GM18858 (cell line): Measurements from ENCODE around the gene GPR17.

Experiments used
- ATAC-seq: cut with Tn5 transposase; IDR thresholded peaks from one replicate; pipeline ENCODE4 v1.9.1; 2021; ENCODE audit not compliant: unreplicated experiment

Gene GPR17

DNA sequence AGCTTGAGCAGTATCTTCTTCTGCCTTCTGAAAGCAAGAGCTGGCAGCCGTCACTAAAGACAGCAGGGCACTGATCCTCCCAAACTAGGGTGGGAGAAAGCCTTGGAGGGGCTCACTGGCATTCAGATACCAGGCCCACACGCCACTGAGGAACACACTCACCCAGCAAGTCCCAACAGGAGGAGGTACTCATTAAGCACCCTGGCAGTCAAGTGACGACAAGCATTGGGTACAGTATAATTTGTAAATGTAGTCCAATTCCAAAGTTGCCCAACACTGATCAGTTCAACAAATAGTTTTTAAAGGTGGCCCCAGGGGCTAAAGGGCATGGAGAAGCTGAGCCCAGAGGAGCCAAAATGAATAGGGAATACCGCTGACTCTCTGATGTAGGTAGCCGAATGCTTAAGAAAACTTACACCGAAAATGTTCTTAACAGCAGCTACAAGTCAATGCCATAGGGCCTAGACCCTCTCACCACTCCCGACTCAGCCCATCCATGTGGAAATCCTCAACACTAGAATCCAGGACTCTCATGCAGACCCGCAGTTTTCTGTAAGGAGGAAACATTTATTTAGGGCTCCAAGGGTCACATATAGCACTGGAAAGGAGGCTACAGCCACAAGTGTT lies 19.4 kb downstream of the GPR17 start:
- no peak for ATAC-seq

DNA sequence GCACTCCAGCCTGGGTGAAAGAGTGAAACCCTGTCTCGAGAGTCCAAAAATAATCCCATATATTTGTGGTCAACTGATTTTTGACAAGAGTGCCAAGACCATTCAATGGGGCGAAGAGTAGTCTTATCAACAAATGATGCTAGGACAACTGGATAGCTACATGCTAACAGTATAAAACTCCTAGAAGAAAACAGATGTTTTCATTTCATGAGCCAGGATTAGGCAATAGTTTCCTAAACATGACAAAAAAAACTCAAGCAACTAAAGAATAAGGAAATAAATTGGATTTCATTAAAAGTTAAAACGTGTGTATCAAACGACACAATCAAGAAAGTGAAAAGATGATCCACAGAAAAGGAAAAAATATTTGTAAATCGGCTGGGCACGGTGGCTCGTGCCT lies 23.1 kb downstream of the GPR17 start:
- no peak for ATAC-seq

DNA sequence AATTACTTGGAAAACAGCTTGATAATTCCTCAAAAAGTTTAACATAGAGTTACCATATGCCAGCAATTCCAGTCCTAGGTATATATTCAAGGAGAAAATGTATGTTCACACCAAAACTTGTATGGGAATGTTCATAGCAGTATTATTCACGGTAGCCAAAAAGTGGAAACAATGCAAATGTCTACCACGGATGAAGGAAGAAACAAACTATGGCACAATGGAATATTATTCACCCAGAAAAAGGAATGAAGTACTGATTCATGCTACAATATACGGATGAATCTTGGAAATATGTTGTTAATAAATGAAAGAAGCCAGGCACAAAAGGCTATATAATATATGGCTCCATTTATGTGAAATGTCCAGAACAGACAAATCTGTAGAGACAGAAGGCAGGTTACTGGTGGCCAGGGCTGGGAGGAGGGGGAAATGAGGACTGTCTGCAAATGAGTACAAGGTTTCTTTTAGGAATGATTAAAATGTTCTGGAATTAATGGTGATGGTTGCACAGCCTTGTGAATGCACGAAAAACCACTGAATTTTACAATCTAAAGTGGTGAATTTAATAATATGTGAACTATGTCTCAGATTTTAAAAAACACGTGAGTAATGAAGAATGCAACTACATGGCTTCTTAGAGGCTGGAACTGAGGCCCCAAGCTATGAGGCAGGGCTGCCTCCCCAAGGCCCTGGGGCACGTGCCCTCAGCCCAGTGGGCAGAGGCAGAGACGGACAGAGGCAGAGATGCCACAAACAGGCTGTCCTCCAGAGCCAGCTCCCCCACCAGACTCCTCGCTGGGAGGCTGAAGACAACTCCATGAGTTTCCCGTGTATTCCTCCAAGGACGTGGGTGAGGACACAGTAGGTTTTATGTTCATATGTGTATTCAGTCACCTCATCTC lies 24.4 kb downstream of the GPR17 start:
- ATAC-seq = no peak

DNA sequence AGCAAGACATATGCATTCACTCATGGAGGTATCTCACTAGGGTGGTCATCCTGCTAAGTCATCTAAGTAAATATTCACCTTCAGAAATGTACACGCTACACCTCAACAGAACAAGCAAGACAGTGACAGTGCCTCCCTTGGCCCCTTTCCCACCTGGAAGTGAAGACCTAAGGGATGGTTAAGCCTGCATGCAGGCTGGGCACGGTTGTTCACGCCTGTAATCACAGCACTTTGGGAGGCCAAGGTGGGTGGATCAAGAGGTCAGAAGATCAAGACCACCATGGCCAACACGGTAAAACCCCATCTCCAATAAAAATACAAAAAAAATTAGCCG lies 25.0 kb downstream of the GPR17 start:
- ATAC-seq = no peak

DNA sequence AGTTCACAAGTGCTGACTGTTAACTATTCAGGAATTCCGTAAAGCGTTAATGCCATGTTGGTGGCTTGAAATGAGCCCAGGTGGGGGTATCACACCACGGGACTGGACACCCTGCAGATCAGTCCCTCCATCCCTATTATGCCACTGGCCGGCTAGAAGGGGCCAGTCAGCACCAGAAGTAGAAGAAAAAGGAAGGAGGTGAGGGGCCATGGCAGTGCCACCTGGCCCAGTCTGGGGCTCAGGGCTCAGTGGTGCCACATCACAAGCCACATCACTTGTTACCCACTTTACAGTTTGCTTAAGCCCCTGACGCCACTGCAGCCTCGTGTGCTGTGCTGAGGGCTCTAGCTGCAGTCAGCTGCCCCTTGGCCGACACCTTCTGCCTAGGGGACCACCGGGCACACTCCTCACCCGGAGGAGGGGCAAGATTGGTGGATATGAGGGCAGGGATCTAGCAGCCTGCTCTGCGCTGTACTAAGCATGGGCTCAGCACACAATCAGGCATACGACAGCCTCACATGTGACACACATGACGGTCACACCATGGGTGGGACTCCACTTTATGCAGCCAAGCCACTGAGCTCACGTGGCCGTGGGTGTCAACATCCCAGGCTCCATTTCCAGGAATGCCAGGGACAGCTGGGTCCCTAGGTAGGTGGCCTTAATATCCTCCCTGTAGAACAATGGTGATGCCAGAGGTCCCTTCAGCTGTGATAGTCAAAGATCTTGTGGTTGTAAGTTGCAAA lies 25.8 kb downstream of the GPR17 start:
- ATAC-seq = no peak

DNA sequence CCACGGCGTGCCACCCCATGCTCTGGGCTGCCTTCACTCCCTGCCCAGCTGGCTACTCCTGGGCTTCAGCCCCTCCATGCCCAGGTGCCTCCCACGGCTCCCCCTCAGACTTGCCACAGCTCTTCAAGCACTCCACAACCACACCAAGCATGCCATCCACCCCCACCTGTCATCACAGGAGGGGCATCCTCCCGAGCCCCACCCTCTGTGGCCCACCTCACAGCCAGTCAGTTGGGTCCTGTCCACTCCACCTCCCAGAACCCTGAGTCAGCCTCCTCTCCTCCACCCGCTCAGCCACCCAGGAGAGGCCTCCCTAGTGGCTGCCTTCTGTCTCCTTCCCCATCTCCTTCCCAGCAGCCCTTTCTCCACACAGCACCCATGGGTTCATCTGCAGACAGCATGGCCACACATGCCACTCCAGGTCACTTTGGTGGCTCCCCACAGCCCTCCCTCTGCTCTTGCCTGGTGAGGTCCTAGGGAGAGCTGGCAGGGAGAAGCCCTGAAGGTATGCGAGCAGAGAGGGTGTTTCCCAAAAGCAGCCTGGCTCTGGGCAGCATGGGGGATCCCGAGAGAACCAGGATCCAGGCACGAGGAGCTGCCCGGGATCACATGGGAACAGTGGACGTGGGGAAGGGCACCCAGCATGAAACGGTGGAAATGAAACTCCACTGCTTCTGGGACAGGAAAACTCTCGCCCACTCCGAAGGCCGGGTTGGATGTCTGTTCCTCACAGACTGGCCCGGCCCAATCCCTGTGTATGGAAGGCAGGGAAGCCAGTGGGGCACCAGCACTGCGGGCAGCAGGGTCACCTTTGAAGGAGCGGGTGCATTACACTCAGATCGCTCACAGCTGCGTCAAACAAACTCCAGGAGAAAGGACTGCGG lies 26.6 kb downstream of the GPR17 start:
- no peak for ATAC-seq

DNA sequence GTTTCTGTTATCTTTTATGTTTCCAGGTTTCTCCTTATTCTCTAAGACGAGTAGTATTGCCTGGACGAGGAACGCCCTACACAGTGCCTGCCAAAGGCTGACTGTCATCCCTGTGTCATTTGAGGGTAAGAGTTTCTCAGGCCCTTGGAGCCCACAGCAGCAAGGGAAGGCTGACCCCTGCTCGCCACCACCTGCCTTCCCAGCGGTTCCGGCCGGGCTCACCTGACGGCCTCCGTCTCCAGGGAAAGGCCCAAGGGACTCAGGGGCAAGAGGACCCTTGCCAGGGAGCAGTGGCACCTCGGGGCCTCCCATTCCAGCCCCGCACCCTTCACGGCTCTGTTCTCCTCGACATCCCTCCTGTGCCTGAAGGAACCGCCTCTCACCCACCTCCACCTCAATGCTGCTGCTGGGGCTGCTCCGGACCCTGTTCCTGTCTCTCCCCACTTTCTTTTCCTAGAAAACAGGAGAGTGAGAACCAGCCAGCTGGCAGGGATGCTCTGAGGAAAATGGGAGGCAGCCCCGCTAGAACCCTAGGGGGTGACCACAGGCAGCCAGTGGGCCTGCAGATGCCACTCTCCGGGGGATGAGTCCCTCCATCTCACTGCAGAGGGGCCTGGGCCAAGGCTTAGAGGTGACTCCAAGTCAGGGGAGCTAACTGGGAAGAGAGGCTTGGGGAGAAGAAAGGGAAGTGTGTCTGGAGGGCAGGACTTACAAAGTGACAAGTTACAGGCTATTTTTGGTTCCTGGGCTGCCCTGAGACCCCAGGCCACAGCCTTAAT lies 27.5 kb downstream of the GPR17 start:
- ATAC-seq = no peak

DNA sequence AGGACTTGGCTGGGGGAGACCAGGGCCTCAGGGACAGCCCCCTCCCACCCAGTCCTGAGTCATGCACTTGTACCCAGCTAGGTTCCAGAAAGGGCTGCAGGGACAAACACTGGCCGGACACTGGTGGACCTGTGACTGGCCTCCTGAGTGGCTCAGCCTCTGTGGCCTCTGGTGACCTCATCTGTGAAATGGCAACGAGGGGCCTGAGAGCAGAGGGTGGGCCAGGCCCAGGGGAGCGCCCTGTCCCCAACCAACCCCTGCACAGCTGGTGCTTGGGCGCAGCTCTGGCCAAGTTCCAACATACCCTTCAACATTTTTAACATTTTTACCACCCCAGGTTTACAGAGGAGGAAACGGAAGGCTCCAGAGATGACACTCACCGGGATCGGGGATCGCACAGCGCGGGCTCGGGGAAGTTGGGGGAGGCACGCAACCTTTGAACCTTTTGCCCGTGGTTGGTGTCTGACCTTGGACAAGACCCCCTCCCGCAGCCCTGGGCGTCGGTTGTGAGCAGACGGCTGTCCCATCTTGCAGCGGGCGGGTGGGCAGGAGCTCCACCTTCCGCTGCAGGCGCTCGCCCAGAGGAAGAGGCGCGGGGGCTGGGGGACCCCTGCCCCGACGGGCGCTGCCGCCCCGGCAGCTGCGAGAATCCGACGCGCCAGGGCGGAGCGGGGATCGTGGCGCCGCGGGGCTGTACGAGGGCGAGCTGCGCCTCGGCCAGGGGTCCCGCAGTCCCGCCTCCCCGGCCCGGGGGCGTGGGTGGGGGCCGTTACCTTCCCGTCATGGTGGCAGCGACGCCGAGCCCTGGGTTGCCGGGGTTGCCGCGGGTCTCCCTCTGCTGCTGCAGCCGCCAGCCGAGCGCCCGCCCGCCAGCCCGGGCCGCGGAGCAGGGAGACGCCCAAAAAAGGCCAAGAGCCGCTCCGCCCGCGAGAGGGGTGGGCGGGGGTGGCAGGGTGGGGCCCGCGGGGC lies 28.6 kb downstream of the GPR17 start:
- ATAC-seq = no peak

DNA sequence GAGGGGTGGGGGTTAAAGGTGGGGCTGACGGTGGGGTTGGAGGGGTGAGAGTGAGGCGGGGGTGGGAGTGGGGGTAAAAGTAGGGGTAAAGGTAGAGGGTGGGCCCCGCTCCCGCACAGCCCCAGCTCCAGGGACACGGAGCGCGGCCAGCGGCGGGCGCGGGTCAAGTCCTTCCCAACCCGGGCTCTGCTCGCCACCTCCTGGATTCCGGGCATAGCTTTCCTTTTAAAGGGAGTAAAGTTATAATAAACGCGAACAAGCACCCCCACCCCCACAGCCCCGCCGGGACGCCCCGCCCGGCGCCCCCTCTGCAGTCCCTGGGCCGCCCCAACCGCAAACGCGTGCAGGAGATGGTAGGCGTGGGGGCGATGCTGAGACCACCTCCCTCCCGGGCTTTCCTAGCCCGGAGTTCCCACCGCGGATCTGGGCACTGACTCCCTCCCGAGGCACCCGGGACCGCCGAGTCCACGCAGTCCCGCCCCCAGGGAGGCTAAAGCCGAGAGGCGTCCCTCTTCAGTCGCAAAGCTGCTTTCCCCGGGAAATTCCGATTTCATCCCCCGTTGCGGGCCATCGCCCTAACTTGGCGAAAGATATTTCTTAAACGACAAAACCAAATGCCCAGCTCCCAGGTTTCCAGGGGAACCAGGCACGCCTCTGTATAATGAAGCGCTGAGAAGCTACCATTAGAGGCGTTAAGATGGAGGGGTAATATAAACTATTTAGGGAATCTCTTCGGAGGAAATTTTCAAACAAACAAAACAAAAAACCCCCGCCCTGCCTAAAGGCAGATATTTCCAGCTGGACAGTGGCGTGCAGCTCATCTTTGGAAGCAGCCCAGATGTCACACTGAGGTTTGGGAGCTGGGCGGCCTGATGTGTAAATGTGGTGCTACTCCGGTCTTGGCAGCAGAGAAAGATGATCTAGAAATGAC lies 29.6 kb downstream of the GPR17 start, which contains the start of gene LIMS2:
TSS of gene LIMS2 (minus strand) at position 200 of the 931 bp plus-strand sequence. CDS start 506 bp downstream, outside the sequence.
- no peak for ATAC-seq

DNA sequence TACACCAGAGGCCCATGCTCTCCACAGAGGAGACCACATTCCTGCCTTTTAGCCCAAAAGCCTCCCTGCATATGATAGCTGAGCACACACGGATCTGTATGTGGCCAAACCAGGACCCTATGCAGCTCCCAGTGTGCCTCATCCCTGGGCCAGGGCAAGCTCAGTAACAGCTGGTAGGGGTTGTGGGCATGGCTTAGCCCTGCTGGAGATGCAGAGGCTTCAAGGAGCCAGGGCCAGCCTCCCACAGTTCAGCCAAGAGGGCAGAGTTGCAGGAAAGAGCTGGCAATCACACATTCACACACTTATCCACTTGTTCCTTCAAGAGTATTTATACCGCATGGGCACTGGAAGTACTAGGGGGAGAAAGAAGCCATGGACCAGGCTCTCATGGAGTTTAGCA lies 31.0 kb downstream of the GPR17 start:
- ATAC-seq = no peak

DNA sequence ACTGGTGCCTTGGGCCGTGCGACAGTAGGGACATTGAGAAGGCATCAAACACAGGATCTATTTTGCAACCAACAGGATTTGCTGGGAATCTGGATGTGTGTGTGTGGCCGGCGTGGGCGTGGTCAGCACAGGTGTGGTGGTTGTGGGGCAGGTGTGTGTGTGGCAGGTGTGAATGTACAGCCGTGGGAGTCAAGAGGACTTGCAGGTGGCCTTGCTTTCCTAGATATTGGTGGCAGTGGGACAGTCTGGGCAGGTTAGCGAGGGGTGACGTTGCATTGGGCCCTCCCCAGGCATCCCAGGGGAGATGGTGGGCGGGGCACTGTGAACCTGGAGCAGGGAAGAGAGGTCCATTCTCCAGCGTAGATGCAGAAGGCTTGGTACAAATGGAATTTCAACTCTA lies 32.6 kb downstream of the GPR17 start:
- no peak for ATAC-seq

DNA sequence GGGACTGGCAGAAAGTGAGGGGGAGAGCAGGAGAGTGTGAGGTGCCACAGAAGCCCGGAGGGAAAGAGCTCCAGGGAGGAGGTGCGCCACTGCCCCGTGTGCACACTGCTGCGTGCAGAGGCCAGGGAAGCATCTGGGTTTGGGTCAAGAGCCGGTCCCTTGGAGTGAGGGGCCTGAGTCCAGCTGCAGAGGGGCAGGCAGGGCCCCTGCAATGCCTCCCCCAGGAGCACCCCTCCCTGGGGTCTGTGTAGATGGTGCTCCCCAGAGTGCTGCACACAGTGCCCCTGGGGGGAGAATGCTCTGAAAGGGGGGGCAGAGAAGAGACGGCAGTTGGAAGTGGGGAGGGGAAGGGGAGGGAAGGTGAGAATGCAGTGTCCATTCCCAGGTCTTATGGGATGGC lies 33.0 kb downstream of the GPR17 start:
- ATAC-seq = no peak

DNA sequence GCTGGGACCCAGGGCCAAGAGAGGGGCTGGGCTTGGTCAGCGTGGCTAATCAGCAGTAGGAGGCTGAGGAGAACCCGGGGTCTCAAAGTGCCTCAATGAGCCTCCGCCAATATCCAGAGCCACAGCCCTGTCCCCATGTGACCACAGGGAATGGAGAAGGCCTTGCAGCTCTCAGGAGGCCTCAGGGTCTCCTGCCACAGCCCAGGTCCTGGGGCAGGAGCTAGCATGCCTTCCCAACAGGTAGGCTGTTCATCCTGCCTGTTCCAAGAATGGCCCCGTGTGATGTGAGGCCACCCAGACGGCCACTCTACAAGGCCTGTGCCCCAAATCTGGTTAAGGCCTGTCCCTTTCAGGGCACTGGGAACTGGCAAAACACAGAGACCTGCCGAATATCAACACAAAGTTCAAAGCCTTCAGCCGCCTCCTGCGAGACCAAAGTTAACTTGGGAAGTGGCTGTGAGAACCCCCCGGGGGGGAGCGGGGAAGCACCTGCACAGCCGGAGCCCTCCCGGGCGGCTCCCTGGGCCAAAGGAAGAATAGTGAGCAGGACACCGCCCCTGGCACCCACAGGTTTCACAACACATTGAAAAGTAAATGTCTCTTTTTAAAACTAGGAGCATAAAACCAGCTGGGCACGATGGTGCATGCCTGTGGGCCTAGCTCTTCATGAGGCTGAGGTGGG lies 33.9 kb downstream of the GPR17 start:
- ATAC-seq = no peak

DNA sequence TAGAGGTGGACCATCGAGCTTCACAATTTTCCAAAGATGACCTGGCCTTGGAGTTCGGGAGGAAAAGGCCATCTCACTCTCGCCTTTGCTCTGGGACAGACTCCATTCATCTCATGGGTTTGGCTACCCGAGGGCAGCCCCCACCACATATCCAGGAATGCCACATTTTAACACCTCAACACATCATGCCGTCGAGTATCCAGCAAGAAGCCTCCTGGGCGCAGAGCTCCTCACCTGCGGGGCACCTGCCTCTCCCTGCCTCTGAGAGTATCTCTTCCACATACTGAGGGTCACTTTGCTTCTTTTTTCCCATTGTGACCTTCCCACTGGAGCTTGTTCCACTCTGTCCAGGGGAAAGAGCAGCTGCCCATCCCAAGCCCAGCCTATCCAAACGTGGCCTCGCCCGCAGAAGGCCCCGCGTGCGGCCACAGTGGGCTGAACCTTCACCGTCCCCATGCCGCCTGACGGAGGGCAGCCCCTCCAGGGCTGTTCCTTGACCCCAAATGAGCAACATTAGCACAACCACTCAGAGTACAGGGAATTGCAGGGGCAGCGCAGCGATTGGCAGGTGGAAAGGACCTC lies 34.8 kb downstream of the GPR17 start:
- no peak for ATAC-seq

DNA sequence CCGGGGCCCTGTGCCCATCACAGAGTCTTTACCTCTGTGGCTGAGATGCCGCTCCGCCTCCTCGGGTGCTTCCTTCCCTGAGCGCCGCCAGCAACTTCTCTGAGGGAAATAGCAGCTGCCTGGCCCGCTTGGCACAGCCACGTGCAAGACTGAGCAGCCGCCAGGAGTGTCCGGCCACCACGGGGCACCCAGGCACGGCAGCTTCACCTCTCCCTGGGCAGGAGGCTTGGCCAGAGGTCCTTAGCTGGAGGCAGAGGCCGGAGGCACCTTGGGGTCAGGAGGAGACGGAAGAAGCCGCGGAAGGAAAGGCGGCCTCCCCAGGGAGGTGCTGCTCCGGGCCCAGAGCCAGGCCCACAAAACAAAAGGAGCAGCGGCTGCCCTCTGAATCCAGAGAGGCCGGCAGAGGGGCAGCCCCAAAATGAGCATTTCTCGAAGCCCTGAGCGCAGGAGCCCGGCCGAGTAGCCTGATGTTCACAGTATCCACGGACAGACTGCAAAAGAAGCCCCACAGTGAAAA lies 35.4 kb downstream of the GPR17 start:
- no peak for ATAC-seq

DNA sequence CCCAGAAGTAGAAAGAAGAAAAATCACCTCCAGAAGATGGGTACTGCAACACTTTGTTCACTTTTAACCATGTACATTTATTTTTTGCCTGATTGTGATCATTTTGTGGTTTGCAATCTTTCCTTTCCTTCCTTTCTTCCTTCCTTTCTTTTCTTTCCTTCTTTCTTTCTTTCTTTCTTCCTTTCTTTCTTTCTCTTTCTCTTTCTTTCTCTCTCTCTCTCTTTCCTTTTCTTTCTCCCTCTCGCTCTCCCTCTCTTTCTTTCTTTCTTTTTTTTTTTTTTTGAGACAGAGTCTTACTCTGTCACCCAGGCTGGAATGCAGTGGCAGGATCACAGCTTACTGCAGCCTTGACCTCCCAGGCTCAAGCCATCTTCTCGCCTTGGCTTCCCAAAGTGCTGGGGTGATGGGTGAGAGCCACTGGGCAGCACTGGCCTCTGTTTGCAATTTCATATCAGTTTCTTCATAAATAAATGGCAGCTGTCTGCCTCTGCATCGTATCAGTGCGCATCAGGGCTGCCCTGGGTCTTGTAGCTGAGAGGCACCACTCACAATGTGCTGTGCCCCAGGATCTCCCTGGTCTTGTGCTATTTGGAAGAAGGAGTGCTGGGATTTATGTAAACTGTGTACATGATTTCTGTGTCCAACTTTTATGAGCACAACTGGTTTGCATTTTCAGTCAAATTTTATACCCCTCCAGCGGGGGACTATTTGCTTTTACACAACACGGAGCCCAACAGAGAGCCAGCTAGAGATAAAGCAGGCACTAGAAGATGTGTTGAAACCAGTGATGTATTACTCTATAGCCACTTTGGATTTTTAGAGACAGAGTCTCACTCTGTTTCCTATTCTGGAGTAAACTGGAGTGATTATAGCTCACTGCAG lies 36.3 kb downstream of the GPR17 start:
- ATAC-seq = no peak
